Parathyroid adenoma (tissue), 2 donors: Measurements from ENCODE around the gene ZSCAN32.

Experiments
- H2AFZ ChIP-seq: fragments of 300-600 bp; sonication (generic); one replicate; pipeline ENCODE4 v1.7.0; 2017; ENCODE audit warnings: antibody characterized with exemption, mild to moderate bottlenecking
- H3K27ac ChIP-seq: fragments of 300-600 bp; sonication (generic); one replicate; pipeline ENCODE4 v1.7.0; 2017
- H3K27me3 ChIP-seq: fragments of 300-600 bp; sonication (generic); one replicate; pipeline ENCODE4 v1.7.0; 2017; ENCODE audit warnings: low read length; ENCODE audit not compliant: control insufficient read depth, insufficient read depth
- H3K36me3 ChIP-seq: fragments of 300-600 bp; sonication (generic); one replicate; pipeline ENCODE4 v1.7.0; 2017; ENCODE audit warnings: low read length; ENCODE audit not compliant: control insufficient read depth, insufficient read depth
- H3K4me1 ChIP-seq: fragments of 300-600 bp; sonication (generic); one replicate; pipeline ENCODE4 v1.7.0; 2017; ENCODE audit warnings: control low read depth
- H3K4me2 ChIP-seq: fragments of 300-600 bp; sonication (generic); one replicate; pipeline ENCODE4 v1.7.0; 2017; ENCODE audit warnings: low read length
- H3K4me3 ChIP-seq: fragments of 300-600 bp; sonication (generic); one replicate; pipeline ENCODE4 v1.7.0; 2017; ENCODE audit warnings: low read depth, low read length
- H3K79me2 ChIP-seq: fragments of 300-600 bp; sonication (generic); one replicate; pipeline ENCODE4 v1.7.0; 2017; ENCODE audit warnings: control low read depth
- H3K9ac ChIP-seq: fragments of 300-600 bp; sonication (generic); one replicate; pipeline ENCODE4 v1.7.0; 2017; ENCODE audit warnings: mild to moderate bottlenecking
- H3K9me3 ChIP-seq: fragments of 300-600 bp; sonication (generic); one replicate; pipeline ENCODE4 v1.7.0; 2017; ENCODE audit warnings: low read length; ENCODE audit not compliant: control insufficient read depth
- CTCF ChIP-seq: fragments of 300-600 bp; sonication (generic); IDR thresholded peaks from one replicate; pipeline ENCODE4 v1.7.0; 2017; ENCODE audit warnings: antibody characterized with exemption, mild to moderate bottlenecking
- donor health status: primary hyperparathyroidism.

ZSCAN32 gene

GRCh38 chr16:3434373-3434772 lies 33.6 kb upstream of the ZSCAN32 start:
- Histone ChIP-seq H3K9me3 (no peaks in the 10 kb centered on the region), H2AFZ (no peak overlapping the region), H3K27ac (no peak overlapping the region), H3K4me2 (no peak overlapping the region), H3K27me3 (no peaks in the 10 kb centered on the region), H3K4me1 (no peaks in the 10 kb centered on the region), H3K36me3 (no peaks in the 10 kb centered on the region), H3K4me3 (no peak overlapping the region), H3K79me2 (peaks cover 11% of the 10 kb centered on the region), H3K9ac (no peak overlapping the region)
- TF ChIP-seq CTCF, result no peak

- Histone ChIP-seq H3K4me2 (no peak overlapping the region), H3K36me3 (no peaks in the 10 kb centered on the region), H3K79me2 (peaks cover 7% of the 10 kb centered on the region), H2AFZ (no peak overlapping the region), H3K4me3 (no peak overlapping the region), H3K27me3 (no peaks in the 10 kb centered on the region), H3K27ac (no peak overlapping the region), H3K4me1 (no peaks in the 10 kb centered on the region), H3K9me3 (no peaks in the 10 kb centered on the region), H3K9ac (no peak overlapping the region)
- no peak for TF ChIP-seq CTCF
These were observed 31.0 kb upstream of the ZSCAN32 start for GRCh38 chr16:3431779-3432219.

- Histone ChIP-seq H3K36me3 (peaks cover 7% of the 10 kb centered on the region), H3K27ac (no peak overlapping the region), H3K9me3 (peaks cover 4% of the 10 kb centered on the region), H3K79me2 (no peaks in the 10 kb centered on the region), H3K4me1 (no peaks in the 10 kb centered on the region), H3K4me2 (no peak overlapping the region), H3K9ac (no peak overlapping the region), H3K4me3 (no peak overlapping the region), H2AFZ (no peak overlapping the region), H3K27me3 (no peaks in the 10 kb centered on the region)
- no peak for TF ChIP-seq CTCF
These were observed 13.1 kb upstream of the ZSCAN32 start for GRCh38 chr16:3413730-3414379.

GRCh38 chr16:3408561-3409197 lies 7.9 kb upstream of the ZSCAN32 start:
- H2AFZ ChIP-seq, result no peak overlapping the region

More at GRCh38 chr16:3408561-3409197, 7.9 kb upstream of the ZSCAN32 start:
- Histone ChIP-seq H3K4me3 (no peak overlapping the region), H3K27me3 (no peaks in the 10 kb centered on the region), H3K9ac (no peak overlapping the region), H3K4me1 (no peaks in the 10 kb centered on the region), H3K4me2 (no peak overlapping the region), H3K9me3 (peaks cover 14% of the 10 kb centered on the region), H3K36me3 (peaks cover 19% of the 10 kb centered on the region), H3K79me2 (peaks cover 2% of the 10 kb centered on the region), H3K27ac (no peak overlapping the region)
- no peak for TF ChIP-seq CTCF
